Stomach (tissue), 4 donors: ENCODE data around the gene LMOD2.

Experiments used
- EP300 ChIP-seq: sonication (generic); formaldehyde crosslinking; IDR thresholded peaks from one replicate; pipeline ENCODE4 v1.6.1; 2017; ENCODE audit warnings: antibody characterized with exemption
- POLR2A ChIP-seq, 4 donors: fragments of 450-650 bp; IDR thresholded peaks; one replicate each; pipeline ENCODE4 v1.6.1; 2016; ENCODE audit warnings: antibody characterized with exemption in 4 of 4, control low read depth in 2 of 4, mild to moderate bottlenecking in 1 of 4, moderate library complexity in 1 of 4
- POLR2AphosphoS5 ChIP-seq, 3 donors: sonication (generic); formaldehyde crosslinking; IDR thresholded peaks; one replicate each; pipeline ENCODE4 v1.6.1; 2016; ENCODE audit warnings: antibody characterized with exemption in 3 of 3
- TF ChIP-seq, protein P1 (sequence below), 7 experiments: fragments of 450-650 bp in 4 of 7; fragments of 200-600 bp in 3 of 7; sonication (generic) in 3 of 7; IDR thresholded peaks; one replicate each; pipeline ENCODE4 v1.5.1; 2016 to 2019; ENCODE audit warnings: antibody characterized with exemption in 7 of 7, control low read depth in 2 of 7, mild to moderate bottlenecking in 1 of 7

GRCh38 chr7:123662293-123662692 lies 6.6 kb downstream of the LMOD2 start:
- TF ChIP-seq, protein P1, sequence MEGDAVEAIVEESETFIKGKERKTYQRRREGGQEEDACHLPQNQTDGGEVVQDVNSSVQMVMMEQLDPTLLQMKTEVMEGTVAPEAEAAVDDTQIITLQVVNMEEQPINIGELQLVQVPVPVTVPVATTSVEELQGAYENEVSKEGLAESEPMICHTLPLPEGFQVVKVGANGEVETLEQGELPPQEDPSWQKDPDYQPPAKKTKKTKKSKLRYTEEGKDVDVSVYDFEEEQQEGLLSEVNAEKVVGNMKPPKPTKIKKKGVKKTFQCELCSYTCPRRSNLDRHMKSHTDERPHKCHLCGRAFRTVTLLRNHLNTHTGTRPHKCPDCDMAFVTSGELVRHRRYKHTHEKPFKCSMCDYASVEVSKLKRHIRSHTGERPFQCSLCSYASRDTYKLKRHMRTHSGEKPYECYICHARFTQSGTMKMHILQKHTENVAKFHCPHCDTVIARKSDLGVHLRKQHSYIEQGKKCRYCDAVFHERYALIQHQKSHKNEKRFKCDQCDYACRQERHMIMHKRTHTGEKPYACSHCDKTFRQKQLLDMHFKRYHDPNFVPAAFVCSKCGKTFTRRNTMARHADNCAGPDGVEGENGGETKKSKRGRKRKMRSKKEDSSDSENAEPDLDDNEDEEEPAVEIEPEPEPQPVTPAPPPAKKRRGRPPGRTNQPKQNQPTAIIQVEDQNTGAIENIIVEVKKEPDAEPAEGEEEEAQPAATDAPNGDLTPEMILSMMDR (IDR thresholded peaks at IDR 0.05) = no peak
- no peak for TF ChIP-seq EP300
- no peak for TF ChIP-seq POLR2A (IDR thresholded peaks at IDR 0.05)
- no peak for TF ChIP-seq POLR2AphosphoS5 (IDR thresholded peaks at IDR 0.05)
